Heart right ventricle (tissue), 16 donors: ENCODE measurements around the gene TUB. TPM values are rescaled to one million over a fixed set of nuclear protein-coding genes. Genes with fewer than 3 reads are reported as not detected.

Experiments used
- ATAC-seq, 8 donors: fragments of 200-7000 bp; cut with Tn5 transposase; one replicate each; pipeline ENCODE4 v1.9.1; 2020; ENCODE audit warnings: mild to moderate bottlenecking in 8 of 8, moderate library complexity in 8 of 8, moderate number of reproducible peaks in 1 of 8
- DNase-seq, 2 donors: peaks; one replicate each; pipeline ENCODE4 v3.0.0-alpha.2; 2020
- H3K27ac ChIP-seq, 10 donors: fragments of 200-600 bp; sonication (generic) in 2 of 10; one replicate each; pipeline versions ENCODE4 v1.5.0 to v1.8.0; 2020 to 2022; ENCODE audit warnings: mild to moderate bottlenecking in 3 of 10
- H3K27me3 ChIP-seq, 7 donors: fragments of 200-600 bp; one replicate each; pipeline ENCODE4 v1.8.0; 2021 to 2022; ENCODE audit warnings: mild to moderate bottlenecking in 2 of 7
- H3K36me3 ChIP-seq, 9 donors: fragments of 200-600 bp; sonication (generic) in 1 of 9; one replicate each; pipeline versions ENCODE4 v1.5.0 to v1.8.0; 2020 to 2022; ENCODE audit warnings: mild to moderate bottlenecking in 2 of 9
- H3K4me1 ChIP-seq, 9 donors: fragments of 200-600 bp; sonication (generic) in 1 of 9; one replicate each; pipeline versions ENCODE4 v1.5.0 to v1.8.0; 2020 to 2022; ENCODE audit warnings: mild to moderate bottlenecking in 4 of 9
- H3K4me3 ChIP-seq, 10 donors: fragments of 200-600 bp; sonication (generic) in 2 of 10; one replicate each; pipeline versions ENCODE4 v1.5.0 to v1.8.0; 2020 to 2022; ENCODE audit warnings: mild to moderate bottlenecking in 7 of 10, moderate library complexity in 2 of 10
- H3K9me3 ChIP-seq, 11 donors: fragments of 200-600 bp in 10 of 11; sonication (generic) in 2 of 11; one replicate each; pipeline versions ENCODE4 v1.5.0 to v1.8.0; 2013 to 2022; ENCODE audit warnings: mild to moderate bottlenecking in 2 of 11, control low read depth in 1 of 11, moderate library complexity in 1 of 11
- CTCF ChIP-seq, 9 donors: fragments of 200-600 bp; sonication (generic) in 2 of 9; IDR thresholded peaks; one replicate each; pipeline versions ENCODE4 v1.5.0 to v1.8.0; 2021 to 2022; ENCODE audit warnings: antibody characterized with exemption in 9 of 9, mild to moderate bottlenecking in 5 of 9, moderate library complexity in 1 of 9
- WGBS, 2 donors: extraction: QIAGEN DNeasy Blood & Tissue Kit; methylation state at CpG; one replicate each; pipeline ENCODE4 v1.1.7; 2013; ENCODE audit warnings: inconsistent platforms in 1 of 2; 5-methylcytosine and 5-hydroxymethylcytosine counted together
- intact Hi-C, 10 donors: fragments of 100-400 bp; cut with DNase I; formaldehyde crosslinking; loops; one replicate each; pipeline versions ENCODE4 v1.11.1 to v1.14.2; 2022
- polyA plus RNA-seq, 2 donors: library from polyadenylated mRNA; stranded (reverse); fragments of 200-250 nt; gene quantifications; one replicate each; pipeline ENCODE4 v1.2.3, GENCODE V29; 2013
- total RNA-seq, 10 donors: library from RNA; stranded (reverse); fragmentation: NEBNext Ultra II Directional in 3 of 10; extraction: Animal tissue kit (Norgen Biotek cat#: 25700) in 3 of 10; gene quantifications; one replicate each; pipeline versions ENCODE4 v1.2.1 to v1.2.4, GENCODE V29; 2021 to 2023
- donor health status: Arrhythmogenic right ventricular cardiomyopathy.
- donor health status: ischemic (EF 13 %, LVEDD 7.1; RV severe dilation, severe dysfunction).
- donor health status: healthy with polysubstance abuse.
- donor health status: DM: no; HTN: yes; CAD: no.
- donor health status: DM: no; HTN: no; CAD: no.
- donor health status: ischemic (EF 25% LVEDD 6.9; RV normal size, moderate dysfunction).
- donor health status: ischemic (EF 25% LVEDD 5.7; RV mildly dilated, moderate dysfunction).
- donor health status: healthy.
- donor health status: DM: yes; HTN: yes; CAD: no.
- donor health status: Ischemic cardiomyopathy.
- donor health status: ischemic (EF 35%, LVEDD 5.7; RV mildly dilated, moderate dysfunction).
- donor health status: nonischemic (EF 11% LVEDD 7.7; RV severe dilation, severe dysfunction).
- donor health status: DM: yes; HTN: yes; CAD: no.
- donor health status: PGD.
- donor health status: ischemic (EF 29% LVEDD 5.4; RV normal size, mild dysfunction).
- donor health status: nonischemic (EF 23%, LVEDD 6.1; RV moderate dilation, normal function).

Gene TUB
- total and polyA plus RNA-seq, 12 donors = 2.4 to 28.2 (median 18.9) TPM

GRCh38 chr11:8097468-8097867 lies 16.5 kb downstream of the TUB start:
- intact Hi-C loops = loop anchor here in 7 of 10 donors (5.0 to 10.0 kb wide), 5 partner anchors 63 to 205 kb away; no protein-coding TSS in a partner anchor
- Histone ChIP-seq H3K4me3 (no peak overlapping the region), H3K27ac (no peak overlapping the region), H3K27me3 (no peaks in the 10 kb centered on the region), H3K36me3 (peaks cover 0 to 74% (median 12%) of the 10 kb centered on the region in 9 donors), H3K4me1 (peaks cover 0 to 11% (median 5%) of the 10 kb centered on the region in 9 donors), H3K9me3 (no peaks in the 10 kb centered on the region)
- ATAC-seq (no peak), DNase-seq (no peak)
- WGBS, 2 donors = 72 to 76% methylated on average over 9 of the region's 9 CpGs
- no peak for TF ChIP-seq CTCF (IDR thresholded peaks at IDR 0.05)

GRCh38 chr11:8097926-8098325 lies 16.9 kb downstream of the TUB start:
- Histone ChIP-seq H3K4me3 (no peak overlapping the region), H3K27ac (no peak overlapping the region), H3K27me3 (no peaks in the 10 kb centered on the region), H3K9me3 (no peaks in the 10 kb centered on the region), H3K36me3 (peaks cover 0 to 79% (median 12%) of the 10 kb centered on the region in 9 donors), H3K4me1 (peaks cover 0 to 6% (median under 1%) of the 10 kb centered on the region in 9 donors)
- 79 to 86% methylated on average over 2 of the region's 2 CpGs for WGBS, 2 donors
- ATAC-seq (no peak), DNase-seq (no peak)
- TF ChIP-seq CTCF (IDR thresholded peaks at IDR 0.05) = no peak
- intact Hi-C loops = loop anchor here in 9 of 10 donors (2.0 to 10.0 kb wide), 7 partner anchors 63 to 206 kb away; no protein-coding TSS in a partner anchor

- H3K4me1 ChIP-seq = peaks cover 0 to 2% (median 0%) of the 10 kb centered on the region in 9 donors
- H3K9me3 ChIP-seq = no peaks in the 10 kb centered on the region
- intact Hi-C loops = loop anchor here in 9 of 10 donors (2.0 to 10.0 kb wide), 7 partner anchors 64 to 206 kb away; no protein-coding TSS in a partner anchor
- H3K36me3 ChIP-seq = peaks cover 0 to 83% (median 12%) of the 10 kb centered on the region in 9 donors
- no peak overlapping the region for H3K4me3 ChIP-seq
- TF ChIP-seq CTCF (IDR thresholded peaks at IDR 0.05) = no peak
- WGBS, 2 donors = 68 to 81% methylated on average over 4 of the region's 4 CpGs
- DNase-seq (no peak), ATAC-seq (no peak)
- H3K27ac ChIP-seq = no peak overlapping the region
- H3K27me3 ChIP-seq = no peaks in the 10 kb centered on the region
Measured at GRCh38 chr11:8098361-8098760, 17.4 kb downstream of the TUB start.

DNA sequence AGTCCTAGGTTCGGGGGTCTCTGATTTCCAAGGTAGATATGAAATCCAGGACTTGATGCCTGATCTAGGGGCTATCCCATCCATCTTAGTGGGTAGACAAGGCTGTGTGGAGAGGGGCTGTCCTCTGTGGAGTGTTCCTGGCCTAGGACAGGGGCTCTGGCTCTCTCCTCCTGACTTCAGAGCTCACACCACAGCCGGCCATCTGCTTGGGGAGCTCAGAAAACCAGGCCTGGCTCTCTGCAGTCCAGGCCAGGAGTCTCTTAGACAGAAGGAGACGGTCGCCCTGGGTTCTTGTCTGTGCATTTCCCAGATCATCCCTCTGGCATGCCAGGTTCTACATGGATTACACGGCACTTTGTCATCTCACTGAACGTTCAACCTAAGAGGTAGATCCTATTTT lies 17.9 kb downstream of the TUB start:
- Histone ChIP-seq H3K4me1 (no peaks in the 10 kb centered on the region), H3K4me3 (no peak overlapping the region), H3K36me3 (peaks cover 0 to 88% (median 12%) of the 10 kb centered on the region in 9 donors), H3K9me3 (no peaks in the 10 kb centered on the region), H3K27me3 (no peaks in the 10 kb centered on the region), H3K27ac (no peak overlapping the region)
- no peak for DNase-seq
- TF ChIP-seq CTCF (IDR thresholded peaks at IDR 0.05) = no peak
- no peak for ATAC-seq
- WGBS, 2 donors = 77 to 83% methylated on average over 6 of the region's 6 CpGs
- intact Hi-C loops = loop anchor here (1.0 to 10.0 kb wide), 9 partner anchors 64 to 207 kb away; no protein-coding TSS in a partner anchor
